Measurements from ENCODE around the gene PACS1.

The PACS1 gene

DNA sequence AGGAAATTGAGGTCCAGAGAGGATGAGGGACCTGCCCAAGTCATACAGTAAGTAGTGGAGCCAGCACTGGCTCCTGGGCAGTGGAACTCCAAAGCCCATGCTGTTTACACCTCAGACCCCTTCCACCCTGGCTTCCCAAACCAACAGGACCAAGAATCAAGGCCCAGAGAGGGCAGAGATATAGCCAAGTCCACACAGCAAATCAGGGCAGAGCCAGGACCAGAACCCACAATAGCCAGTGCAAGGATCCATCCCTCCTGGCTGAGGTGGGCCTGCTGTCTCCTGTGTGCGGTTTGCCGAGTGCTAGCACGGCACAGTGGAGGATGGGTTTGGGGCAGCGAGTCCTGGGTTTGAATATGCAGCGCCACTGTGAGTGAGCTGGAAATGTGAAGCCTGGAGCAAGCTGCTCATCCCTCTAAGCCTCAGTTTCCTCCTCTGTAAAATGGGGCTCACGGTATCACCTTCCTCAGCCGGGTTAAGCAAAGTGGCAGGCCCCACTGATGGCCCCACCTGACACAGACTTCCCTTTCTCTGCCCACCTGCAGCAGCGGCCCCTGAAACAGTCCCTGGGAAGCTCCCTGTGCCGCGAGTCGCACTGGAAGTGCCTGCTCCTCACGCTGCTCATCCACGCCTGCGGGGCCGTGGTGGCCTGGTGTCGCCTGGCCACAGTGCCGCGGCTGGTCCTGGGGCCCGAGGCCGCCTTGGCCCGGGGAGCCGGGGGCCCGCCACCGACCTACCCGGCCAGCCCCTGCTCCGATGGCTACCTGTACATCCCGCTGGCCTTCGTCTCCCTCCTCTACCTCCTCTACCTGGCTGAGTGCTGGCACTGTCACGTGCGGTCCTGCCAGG is 223.9 kb downstream of the PACS1 start:
- DNase-seq = no peak

Data from NCI-H748 treated with DMSO at 0.1 percent for 48 hours (cell line).